Brain microvascular endothelial cell (primary cell): ENCODE data around the gene RARRES2.

ENCODE experiments used
- DNase-seq: peaks from one replicate; pipeline ENCODE4 v3.0.0-alpha.2; 2020
- H3K27ac ChIP-seq: fragments of 250-450 bp; sonication (Bioruptor Pico); 2 replicates; pipeline ENCODE4 v1.5.1; 2020; ENCODE audit warnings: mild to moderate bottlenecking, moderate library complexity
- H3K27me3 ChIP-seq: fragments of 250-450 bp; sonication (Bioruptor Pico); replicated peaks from 2 replicates; pipeline ENCODE4 v1.5.1; 2020; ENCODE audit warnings: mild to moderate bottlenecking
- H3K36me3 ChIP-seq: fragments of 250-450 bp; sonication (Bioruptor Pico); replicated peaks from 2 replicates; pipeline ENCODE4 v1.5.1; 2020; ENCODE audit warnings: mild to moderate bottlenecking
- H3K4me3 ChIP-seq: 2 replicates; pipeline ENCODE4 v1.5.1; 2011; ENCODE audit warnings: low read depth, mild to moderate bottlenecking, control low read depth, low read length, moderate library complexity
- in situ Hi-C: cut with HindIII; loops from 2 replicates; pipeline ENCODE4 v1.10.0; 2017; ENCODE audit warnings: low sequenced_read_pairs, low pct_ligation_motif_present
- TF ChIP-seq, protein P1 (sequence below): IDR thresholded peaks from 2 replicates; pipeline ENCODE4 v1.5.1; 2011; ENCODE audit warnings: low read depth, mild to moderate bottlenecking, moderate library complexity, low read length, control low read depth, inconsistent platforms; ENCODE audit errors: missing control alignments

RARRES2 gene

DNA sequence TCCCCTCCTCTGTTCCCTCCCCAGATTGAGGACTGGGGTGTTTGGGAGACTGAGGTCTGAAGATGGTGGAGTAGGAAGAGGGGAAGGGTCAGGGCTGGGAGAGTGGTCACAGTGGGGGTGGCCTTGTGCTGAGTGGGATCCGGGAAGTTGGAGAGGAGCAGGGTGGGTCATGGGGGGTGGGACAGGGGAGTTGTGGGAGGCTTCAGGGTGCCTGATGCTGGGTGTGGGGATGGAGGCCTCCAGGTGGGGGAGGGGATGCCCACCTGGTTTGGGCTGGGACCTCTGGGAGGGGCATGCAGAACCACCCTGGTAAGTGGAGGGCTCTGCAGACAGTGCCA lies 40.3 kb upstream of the RARRES2 start:
- no peaks in the 10 kb centered on the region for H3K36me3 ChIP-seq
- no peak overlapping the region for H3K4me3 ChIP-seq
- in situ Hi-C loops: no loop called here
- H3K27ac ChIP-seq: no peak overlapping the region
- no peaks in the 10 kb centered on the region for H3K27me3 ChIP-seq
- no peak for DNase-seq
- TF ChIP-seq, protein P1, sequence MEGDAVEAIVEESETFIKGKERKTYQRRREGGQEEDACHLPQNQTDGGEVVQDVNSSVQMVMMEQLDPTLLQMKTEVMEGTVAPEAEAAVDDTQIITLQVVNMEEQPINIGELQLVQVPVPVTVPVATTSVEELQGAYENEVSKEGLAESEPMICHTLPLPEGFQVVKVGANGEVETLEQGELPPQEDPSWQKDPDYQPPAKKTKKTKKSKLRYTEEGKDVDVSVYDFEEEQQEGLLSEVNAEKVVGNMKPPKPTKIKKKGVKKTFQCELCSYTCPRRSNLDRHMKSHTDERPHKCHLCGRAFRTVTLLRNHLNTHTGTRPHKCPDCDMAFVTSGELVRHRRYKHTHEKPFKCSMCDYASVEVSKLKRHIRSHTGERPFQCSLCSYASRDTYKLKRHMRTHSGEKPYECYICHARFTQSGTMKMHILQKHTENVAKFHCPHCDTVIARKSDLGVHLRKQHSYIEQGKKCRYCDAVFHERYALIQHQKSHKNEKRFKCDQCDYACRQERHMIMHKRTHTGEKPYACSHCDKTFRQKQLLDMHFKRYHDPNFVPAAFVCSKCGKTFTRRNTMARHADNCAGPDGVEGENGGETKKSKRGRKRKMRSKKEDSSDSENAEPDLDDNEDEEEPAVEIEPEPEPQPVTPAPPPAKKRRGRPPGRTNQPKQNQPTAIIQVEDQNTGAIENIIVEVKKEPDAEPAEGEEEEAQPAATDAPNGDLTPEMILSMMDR: no peak

DNA sequence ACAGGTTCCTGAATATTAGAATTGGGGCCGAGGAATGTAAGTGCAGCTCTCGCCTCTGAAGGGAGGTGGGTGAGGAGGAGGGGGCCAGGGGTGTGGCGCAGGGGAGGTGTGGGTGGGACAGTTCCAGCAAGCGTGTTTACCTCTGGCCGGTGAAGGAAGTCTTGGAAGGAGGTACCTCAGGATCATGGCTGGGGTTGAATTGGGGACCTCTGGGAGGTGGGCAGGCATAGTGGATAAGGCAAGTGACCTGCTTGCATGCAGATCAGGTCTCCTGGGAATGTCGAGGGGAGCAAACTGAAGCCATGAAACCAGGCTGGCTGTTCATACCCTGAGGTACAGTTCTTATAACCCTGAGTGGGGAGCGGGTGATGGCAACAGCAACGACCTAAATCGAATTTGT lies 39.7 kb upstream of the RARRES2 start:
- Histone ChIP-seq H3K4me3 (no peak overlapping the region), H3K36me3 (no peaks in the 10 kb centered on the region), H3K27me3 (no peaks in the 10 kb centered on the region), H3K27ac (no peak overlapping the region)
- in situ Hi-C loops: no loop called here
- TF ChIP-seq, protein P1: no peak
- DNase-seq: no peak

DNA sequence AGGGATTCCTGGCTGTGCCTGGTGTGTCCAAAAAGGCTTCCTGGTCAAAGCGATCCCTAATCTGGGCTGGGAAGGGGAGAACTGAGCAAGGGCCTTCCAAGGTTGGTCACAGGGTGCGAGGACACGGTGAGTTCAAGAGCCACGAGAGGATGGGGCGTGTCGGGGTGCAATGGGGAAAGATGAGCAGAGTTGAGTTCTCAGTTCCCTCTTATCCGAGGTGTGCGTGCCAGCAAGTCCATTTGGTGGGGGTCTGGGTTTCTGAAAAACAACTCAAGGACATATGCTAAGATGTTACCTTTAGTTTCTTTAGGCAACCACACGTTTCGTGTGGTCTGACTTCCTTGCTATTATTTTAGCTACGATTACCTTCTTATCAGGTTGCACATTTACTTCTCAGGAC lies 39.0 kb upstream of the RARRES2 start:
- DNase-seq: no peak
- in situ Hi-C loops: no loop called here
- TF ChIP-seq, protein P1: no peak
- Histone ChIP-seq H3K27ac (no peak overlapping the region), H3K36me3 (no peaks in the 10 kb centered on the region), H3K4me3 (peak overlapping the region; percentile 24), H3K27me3 (no peaks in the 10 kb centered on the region)

DNA sequence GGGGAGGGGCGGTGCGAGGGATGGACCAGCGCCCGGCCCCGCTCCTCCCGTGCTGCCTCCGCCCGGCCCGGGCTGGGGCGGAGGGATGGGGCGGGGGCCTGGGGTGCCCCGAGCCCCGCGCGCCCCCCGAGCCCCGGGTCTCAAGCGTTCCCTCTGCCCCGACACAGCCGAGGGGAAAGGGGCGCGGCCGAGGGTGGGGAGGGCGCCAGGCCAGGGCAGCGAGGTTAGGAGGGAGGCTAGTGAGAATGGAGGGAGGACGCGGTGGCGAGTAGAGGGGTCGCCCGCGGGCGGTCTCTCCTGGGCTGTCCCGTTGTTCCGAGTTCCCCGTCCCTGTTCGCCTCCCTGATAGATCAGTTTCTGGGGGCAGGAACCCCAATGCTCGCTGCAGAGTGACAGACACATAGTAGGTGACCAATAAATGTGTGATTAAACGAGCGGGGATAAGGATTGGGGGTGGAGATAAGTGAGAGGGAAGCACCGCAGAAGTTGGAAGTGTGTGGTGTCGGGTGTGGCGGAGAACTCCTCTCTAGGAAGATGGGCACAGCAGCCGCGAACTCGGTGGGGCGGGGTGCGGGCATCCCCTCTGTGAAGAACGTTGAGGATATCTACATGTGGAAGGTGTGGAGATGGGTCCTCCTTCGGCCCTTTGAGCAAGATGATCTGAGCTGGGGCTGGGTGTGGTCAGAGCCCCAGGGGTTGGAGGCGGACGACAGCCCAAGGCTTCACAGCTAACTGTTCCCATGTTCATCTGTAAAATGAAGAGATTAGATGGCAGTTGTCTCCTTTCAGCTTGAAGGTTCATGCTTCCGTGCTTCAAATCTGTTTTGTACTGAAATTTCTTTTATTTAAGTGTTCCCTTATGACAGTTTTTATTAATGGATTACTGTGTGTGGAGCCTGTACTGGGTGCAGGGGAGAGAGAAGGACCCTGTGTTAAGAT lies 38.3 kb upstream of the RARRES2 start:
- DNase-seq: no peak

DNA sequence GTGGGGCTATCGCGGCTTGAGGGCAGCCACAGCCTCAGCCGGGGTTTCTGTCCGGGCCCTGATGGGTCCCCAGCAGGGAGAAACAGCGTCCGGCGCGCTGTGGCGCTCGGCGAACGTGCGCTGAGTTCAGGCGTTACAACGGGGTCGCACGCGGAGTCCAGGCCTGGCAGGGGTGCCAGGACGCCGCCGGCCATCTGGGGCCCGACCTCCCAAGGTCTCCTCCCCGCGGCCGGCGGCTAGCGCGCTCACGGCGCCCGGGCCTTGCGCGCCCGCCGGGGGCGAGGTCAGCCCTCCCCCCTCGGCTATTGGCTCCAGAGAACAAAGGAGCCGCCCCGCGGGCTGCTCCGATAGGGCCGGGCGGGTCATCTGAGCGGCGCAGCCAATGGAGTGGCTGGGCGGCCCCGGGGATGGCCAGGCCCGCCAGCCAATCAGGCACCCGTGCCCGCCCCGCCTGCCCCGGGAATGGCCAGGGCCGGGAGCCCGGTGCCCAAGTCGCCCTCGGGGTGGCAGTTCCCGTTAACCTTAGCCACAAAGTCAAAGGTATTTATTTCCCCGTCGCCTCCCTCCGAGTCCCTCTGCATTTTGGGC lies 37.5 kb upstream of the RARRES2 start, which contains the start of gene ZNF775:
Gene ZNF775 (plus strand): TSS at position 478 of the 588 bp plus-strand sequence. CDS start 9,141 bp downstream, outside the sequence.
- in situ Hi-C loops: no loop called here
- peak within 1 kb of the TSS; percentile 81 for H3K4me3 ChIP-seq
- H3K27ac ChIP-seq: peak within 1 kb of the TSS; percentile 40
- no peaks in the 10 kb centered on the region for H3K27me3 ChIP-seq
- peaks cover 4% of the 10 kb centered on the region for H3K36me3 ChIP-seq
- TF ChIP-seq, protein P1: no peak
- DNase-seq: peak; percentile 88

More for the DNA sequence above, 38.3 kb upstream of the RARRES2 start:
- H3K27me3 ChIP-seq: no peaks in the 10 kb centered on the region
- peaks cover under 1% of the 10 kb centered on the region for H3K36me3 ChIP-seq
- TF ChIP-seq, protein P1: no peak
- H3K4me3 ChIP-seq: peak overlapping the region; percentile 81
- in situ Hi-C loops: no loop called here
- H3K27ac ChIP-seq: no peak overlapping the region
